Cardiac septum (tissue), 1 donor: ENCODE results near the gene KBTBD6. TPM values are rescaled to one million over a fixed set of nuclear protein-coding genes. Genes with fewer than 3 reads are reported as not detected.
A peak's percentile ranks its signal among the peaks of the same experiment; 100 is the strongest.
"Not testable (repeated sequence)": the region's sequence is repeated elsewhere in the genome, so short reads cannot be mapped to it uniquely, and the experiment has no call there.

ENCODE experiments used
- DNase-seq: peaks from one replicate; pipeline ENCODE4 v3.0.0-alpha.2; 2020; ENCODE audit warnings: low spot score
- intact Hi-C: fragments of 100-400 bp; cut with DNase I; formaldehyde crosslinking; loops from one replicate; pipeline ENCODE4 v1.14.0; 2022
- long read RNA-seq: library from polyadenylated mRNA; unstranded; transcript quantifications from one replicate; pipeline ENCODE4 v2.0.0, GENCODE V29; 2021
- total RNA-seq: library from RNA; stranded (reverse); fragmentation: NEBNext Ultra II Directional; extraction: Animal tissue kit (Norgen Biotek cat#: 25700); gene quantifications from one replicate; pipeline ENCODE4 v1.2.1, GENCODE V29; 2021
- donor health status: DM: no; HTN: no; CAD: no.

Gene KBTBD6, protein sequence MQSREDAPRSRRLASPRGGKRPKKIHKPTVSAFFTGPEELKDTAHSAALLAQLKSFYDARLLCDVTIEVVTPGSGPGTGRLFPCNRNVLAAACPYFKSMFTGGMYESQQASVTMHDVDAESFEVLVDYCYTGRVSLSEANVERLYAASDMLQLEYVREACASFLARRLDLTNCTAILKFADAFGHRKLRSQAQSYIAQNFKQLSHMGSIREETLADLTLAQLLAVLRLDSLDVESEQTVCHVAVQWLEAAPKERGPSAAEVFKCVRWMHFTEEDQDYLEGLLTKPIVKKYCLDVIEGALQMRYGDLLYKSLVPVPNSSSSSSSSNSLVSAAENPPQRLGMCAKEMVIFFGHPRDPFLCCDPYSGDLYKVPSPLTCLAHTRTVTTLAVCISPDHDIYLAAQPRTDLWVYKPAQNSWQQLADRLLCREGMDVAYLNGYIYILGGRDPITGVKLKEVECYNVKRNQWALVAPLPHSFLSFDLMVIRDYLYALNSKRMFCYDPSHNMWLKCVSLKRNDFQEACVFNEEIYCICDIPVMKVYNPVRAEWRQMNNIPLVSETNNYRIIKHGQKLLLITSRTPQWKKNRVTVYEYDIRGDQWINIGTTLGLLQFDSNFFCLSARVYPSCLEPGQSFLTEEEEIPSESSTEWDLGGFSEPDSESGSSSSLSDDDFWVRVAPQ
- total RNA-seq = 5.1 TPM
- long read RNA-seq, full-length matches to known transcripts = 7 of 7 reads
- long read RNA-seq, partial matches to known transcripts = 0 of 7 reads
- long read RNA-seq, other reads (novel, unspliced or antisense) = 0 of 7 reads

DNA sequence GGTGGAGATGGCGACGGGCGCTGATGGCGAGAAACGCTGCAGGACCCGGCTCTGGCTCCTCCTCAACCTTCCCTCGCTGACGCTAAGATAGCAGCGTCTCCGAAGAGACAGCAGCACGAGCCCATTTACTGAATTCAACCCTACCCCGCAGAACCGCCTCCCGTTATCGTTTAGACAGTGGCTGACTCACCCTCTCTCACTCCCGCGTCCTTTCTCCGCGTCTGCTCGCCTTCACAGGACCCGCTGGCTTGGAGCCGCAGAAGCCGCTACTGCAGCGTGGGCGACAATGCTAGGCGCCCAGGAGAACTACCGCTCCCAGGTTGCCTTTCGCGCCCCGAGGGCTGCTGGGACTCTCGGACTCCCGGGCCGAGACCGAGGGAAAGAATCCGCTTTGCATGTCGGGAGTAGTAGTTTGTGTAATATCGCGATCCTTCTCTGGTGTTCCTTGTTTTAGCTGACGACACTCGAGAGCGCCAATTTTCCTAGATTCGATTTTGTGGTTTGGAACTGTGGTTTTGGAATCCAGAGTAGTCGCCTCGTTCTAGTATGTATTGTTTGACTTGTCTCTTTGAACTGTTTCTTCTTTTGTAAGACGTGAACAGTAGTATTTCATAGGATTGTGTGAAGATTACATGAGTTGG lies at the start of gene KBTBD6:
KBTBD6 (minus strand) TSS at position 291 of the 641 bp plus-strand sequence. CDS start 291 bp downstream, outside the sequence.
- intact Hi-C loops = loop anchor here (1.0 to 5.0 kb wide), 3 partner anchors 62 to 130 kb away; partner anchors contain the start of genes KBTBD7, MTRF1 and WBP4
- DNase-seq = peak; percentile 98

DNA sequence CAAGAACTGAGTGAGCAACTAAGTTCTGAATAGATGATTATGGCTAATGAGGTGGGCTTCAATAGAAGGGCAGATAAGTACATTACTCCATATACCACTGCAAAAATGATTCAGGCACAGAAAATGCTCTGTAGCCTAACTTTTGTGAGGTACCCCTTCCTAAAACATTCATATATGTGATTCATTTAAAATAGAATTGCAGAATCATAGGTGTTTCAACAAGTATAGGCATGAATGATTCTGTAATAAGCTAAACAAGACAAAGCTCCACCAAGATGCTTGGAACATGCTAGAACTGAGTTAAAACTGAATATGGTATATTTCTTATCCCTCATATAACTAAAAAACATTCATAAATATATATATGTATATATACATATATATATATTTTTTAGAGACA lies 49.6 kb upstream of the KBTBD6 start:
- no peak for DNase-seq
- intact Hi-C loops = no loop called here

DNA sequence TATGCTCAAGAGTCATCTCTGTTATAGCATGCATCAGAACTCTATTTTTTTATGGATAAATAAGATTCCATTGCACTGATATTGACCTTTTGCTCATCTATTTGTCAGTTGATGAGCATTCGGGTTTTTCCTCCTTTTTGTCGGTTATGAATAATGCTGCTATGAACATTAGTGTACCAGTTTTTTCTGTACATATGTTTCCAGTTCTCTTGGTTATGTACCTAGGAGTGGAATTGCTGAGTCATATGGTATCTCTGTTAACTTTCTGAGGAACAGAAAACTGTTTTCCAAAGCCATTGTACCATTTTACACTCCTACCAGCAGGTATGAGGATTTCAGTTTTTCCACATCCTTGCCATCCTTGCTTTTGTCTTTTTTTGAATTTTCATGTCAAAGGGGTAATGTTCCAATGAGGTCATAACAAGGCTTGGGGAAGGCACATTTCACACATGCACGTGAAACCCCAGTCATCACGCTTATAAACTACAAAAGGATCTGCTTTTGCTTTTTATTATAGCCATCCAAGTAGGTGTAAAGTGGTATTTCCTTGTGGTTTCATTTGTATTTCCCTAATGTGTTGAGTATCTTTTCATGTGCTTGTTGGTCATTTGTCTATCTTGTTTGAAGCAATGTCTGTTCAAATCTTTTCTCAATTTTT lies 47.1 kb upstream of the KBTBD6 start:
- intact Hi-C loops = no loop called here

DNA sequence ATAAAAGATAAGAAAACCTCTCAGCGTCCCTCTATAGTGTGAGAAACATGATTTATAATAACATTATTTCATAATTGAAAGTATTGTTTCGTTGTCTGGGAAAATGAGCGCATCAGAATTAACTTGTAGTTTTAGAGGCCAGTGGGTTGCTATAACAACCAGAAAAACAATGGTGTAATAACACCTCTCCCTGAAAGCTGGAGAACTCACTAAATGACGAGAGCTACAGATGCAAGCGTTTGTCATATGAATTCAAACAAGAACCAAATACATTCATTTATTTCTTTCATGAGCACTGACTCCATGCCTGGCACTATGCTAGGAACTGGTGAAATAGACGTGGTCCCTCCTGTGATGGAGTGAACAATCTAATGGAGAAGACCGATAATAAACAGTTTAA lies 45.4 kb upstream of the KBTBD6 start:
- no peak for DNase-seq
- intact Hi-C loops = no loop called here

More for the DNA sequence above, 47.1 kb upstream of the KBTBD6 start:
- DNase-seq = no peak

GRCh38 chr13:41177616-41178015 lies 45.0 kb upstream of the KBTBD6 start:
- DNase-seq = no peak
- intact Hi-C loops = no loop called here

DNA sequence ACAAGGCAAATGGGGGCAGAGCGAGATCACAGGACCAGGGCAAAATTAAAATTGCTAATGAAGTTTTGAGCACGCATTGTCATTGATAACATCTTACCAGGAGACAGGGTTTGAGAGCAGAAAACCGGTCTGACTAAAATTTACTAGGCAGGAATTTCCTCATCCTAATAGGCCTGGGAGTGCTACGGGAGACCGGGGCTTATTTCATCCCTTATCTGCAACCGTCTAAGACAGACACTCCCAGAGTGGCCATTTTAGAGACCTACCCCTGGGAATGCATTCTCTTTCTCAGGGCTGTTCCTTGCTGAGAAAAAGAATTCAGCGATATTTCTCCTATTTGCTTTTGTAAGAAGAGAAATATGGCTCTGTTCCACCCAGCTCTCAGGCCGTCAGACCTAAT lies 43.0 kb upstream of the KBTBD6 start:
- intact Hi-C loops = not testable (repeated sequence)

DNA sequence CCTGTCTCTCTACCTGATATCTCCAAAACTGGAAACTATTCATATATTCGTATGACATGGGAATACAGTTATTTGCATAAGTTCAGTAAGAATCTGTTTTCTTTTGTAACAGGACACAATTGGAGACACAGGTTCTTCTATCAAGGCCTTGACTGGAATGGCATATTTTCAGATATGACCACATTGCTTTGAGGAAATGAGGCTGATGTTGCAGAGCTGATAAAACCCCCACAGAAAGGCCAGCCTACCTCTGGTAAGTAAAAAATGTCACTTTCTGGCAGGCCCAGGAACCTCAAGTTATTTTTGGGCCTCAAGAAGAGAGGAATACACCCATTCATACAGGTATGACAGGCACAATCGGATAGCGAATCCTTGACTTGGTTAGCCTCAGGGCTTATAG lies 29.5 kb upstream of the KBTBD6 start:
- intact Hi-C loops = no loop called here
- DNase-seq = no peak

More for the DNA sequence above, 43.0 kb upstream of the KBTBD6 start:
- not testable (repeated sequence) for DNase-seq

- DNase-seq = no peak
- intact Hi-C loops = no loop called here
These were observed 26.6 kb upstream of the KBTBD6 start for GRCh38 chr13:41159174-41159573.

DNA sequence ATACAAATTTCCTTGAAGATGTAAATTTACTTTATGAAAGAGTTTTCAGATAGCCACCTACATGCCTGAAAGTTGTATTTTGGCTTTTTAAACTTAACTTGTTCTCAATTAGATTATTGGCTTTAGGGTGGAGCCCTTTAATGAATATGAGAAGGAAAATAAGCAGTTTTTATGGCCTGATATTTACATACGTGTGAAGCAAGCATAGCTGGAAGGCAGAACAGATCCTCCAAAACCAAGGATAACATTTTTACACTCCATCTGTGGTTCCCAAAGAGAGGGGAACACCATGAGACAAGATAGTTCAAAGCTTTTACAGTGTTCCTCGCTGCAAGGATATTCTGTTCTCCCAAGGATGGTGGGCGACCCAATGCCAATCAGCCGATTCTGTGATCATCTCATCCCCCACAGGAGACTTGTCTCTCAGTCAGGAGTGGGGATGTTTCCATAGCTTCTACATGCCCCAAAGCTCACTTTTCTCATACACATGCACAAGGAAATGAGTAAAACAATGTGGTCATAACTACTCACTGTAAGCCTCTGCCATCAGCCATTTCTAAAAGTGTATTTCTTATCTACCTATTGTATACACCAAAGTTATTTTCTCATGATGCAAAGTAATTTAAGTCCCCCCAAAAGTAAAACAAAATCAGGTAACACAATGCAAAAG lies 24.6 kb upstream of the KBTBD6 start:
- DNase-seq = no peak
- intact Hi-C loops = no loop called here

GRCh38 chr13:41156620-41157019 lies 24.0 kb upstream of the KBTBD6 start:
- no peak for DNase-seq
- intact Hi-C loops = no loop called here

DNA sequence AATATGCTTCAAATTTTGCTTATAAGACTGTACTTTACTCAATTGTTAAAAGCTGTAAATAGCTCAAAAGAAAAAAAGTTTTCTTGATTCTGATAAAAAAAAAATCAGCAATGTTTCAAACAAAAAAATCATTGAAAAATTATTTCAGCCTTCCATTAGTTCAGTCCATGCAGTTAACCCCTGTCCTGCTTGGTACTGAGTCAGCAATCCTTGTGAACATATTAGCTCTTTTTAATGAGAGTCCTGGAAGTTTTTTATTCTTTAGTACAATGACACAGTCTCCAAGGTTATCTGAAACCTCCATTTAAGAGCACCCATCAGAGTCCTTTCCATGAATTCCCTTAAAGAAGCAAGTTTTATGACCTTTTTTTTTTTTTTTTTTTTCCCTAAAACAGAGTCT lies 21.4 kb upstream of the KBTBD6 start:
- no peak for DNase-seq
- intact Hi-C loops = no loop called here

DNA sequence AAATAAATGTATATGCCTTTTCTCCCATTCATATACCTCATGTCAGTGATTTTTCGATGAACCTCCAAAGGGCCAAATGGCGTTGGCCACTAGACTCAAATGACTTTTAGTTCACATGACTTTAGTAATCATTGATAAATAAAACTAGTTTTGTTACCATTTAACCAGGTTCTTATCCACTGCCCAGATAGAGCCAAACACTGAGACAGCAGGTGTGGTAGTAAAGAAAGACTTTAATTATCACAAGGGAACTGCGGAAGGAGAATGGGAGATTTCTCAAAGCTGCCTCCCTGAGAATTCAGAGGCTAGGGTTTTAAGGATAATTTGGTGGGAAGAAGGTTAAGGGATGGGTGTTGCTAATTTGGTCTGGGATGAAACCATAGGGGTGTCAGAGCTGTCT lies 19.4 kb upstream of the KBTBD6 start:
- DNase-seq = no peak
- intact Hi-C loops = no loop called here

DNA sequence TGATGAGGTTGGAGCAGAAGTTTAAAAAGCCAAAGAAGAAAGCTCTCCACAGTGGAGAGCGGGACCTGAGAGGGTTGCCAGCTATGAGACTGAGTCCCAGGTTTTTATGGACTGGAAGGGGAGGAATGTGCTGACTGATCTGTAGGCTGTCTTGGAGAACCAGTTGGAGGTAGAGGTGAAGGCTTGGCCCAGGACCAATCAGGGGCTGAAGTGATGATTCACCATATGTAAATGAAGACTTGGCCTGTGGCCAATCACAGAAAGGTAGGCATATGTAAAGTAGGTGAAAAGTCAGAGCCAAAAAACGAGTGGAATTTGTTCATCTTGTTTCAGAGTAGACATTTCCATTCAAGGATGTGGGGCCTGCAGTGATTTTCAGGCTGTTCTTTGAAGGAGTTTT lies 17.5 kb upstream of the KBTBD6 start:
- intact Hi-C loops = no loop called here

DNA sequence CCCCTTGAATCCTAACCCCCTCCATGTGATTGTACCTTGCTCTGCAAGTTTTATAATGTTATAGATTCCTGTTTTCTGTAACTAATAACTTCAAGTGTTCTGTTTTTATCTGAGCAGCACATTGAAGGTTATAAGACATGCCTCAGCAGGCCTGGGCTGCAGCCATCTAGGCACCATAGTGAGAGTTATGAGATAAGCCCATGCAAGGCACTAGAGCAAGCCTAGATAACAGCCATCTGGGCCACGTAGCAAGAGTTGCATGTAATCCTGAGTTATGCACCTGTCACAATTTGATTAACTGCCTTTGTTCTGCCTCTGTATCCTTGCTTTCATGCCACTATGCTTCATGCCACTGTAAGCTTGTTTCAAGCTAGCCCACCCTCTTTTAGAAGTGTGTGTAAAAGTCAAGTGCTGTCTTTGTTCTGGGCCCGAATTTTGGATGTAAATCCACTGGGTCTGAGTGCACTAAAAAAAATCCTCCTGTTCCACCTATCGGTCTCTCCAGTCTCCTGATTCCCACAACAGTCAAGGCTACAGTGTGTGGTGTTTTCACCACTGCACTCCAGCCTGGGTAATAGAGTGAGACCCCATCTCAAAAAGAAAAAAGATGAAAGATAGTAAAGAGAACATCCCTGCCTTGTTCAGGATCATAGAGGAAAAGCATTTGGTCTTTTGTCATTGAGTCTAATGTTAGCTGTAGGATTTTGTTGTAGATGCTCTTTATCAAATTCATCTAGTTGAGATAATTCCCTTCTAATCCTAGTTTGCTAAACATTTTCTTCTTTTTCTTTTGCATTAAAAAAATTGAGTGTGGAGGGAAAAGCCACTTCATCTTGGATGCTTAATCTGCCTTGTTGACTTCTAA lies 16.0 kb upstream of the KBTBD6 start:
- intact Hi-C loops = no loop called here
- no peak for DNase-seq

More for the DNA sequence above, 17.5 kb upstream of the KBTBD6 start:
- no peak for DNase-seq

- intact Hi-C loops = no loop called here
- no peak for DNase-seq
These were observed 12.7 kb upstream of the KBTBD6 start for GRCh38 chr13:41145136-41145908.

GRCh38 chr13:41144576-41144975 lies 12.0 kb upstream of the KBTBD6 start:
- no peak for DNase-seq
- intact Hi-C loops = no loop called here

DNA sequence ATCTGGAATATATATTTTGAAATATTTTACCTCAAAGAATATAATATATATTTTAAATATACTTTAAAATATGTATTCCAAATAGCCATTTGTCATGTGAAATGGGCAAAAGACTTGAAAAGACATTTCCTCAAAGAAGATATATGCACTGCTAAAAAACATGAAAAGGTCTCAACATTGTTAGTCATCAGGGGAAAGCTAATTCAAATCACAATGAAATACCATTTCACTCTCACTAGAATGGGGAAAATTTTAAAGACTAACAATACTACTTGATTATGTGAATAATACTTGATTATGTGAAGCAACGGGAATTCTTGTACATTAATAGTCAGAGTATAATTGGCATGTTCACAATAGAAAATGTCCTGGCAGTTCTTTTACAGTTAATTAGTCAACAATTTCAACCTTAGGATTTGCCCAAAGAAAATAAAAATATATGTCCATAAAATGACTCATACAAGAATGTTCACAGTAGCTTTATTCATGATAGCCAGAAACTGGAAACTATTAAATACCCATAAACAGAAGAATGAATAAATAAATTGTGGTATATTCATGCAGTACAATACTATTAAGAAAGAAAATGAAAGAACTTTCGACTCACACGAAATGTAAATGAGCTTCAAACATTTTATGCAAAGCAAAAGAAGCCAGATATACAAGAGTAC lies 6.8 kb upstream of the KBTBD6 start:
- intact Hi-C loops = no loop called here
- no peak for DNase-seq
